HepG2 (cell line): Measurements from ENCODE around the gene AARS1. TPM values are rescaled to one million over a fixed set of nuclear protein-coding genes. Genes with fewer than 3 reads are reported as not detected.
A peak's percentile ranks its signal among the peaks of the same experiment; 100 is the strongest.

ENCODE experiments used
- CCDC6 ChIP-seq: sonication (generic); formaldehyde crosslinking; IDR thresholded peaks from 2 replicates; pipeline ENCODE4 v1.8.1; 2022; ENCODE audit warnings: mild to moderate bottlenecking, missing genetic modification reagents, moderate library complexity
- KDM1A ChIP-seq: IDR thresholded peaks from 2 replicates; pipeline ENCODE4 v1.6.1; 2016; ENCODE audit warnings: missing compliant biosample characterization
- MATR3 ChIP-seq: sonication (generic); formaldehyde crosslinking; IDR thresholded peaks from 2 replicates; pipeline ENCODE4 v1.4.0; 2020; ENCODE audit warnings: missing genetic modification reagents
- REL ChIP-seq: sonication (generic); formaldehyde crosslinking; conservative IDR thresholded peaks from 2 replicates; pipeline ENCODE4 v1.8.0; 2022; ENCODE audit warnings: mild to moderate bottlenecking, missing genetic modification reagents, moderate library complexity
- SAP130 ChIP-seq: IDR thresholded peaks from 2 replicates; pipeline ENCODE4 v1.6.1; 2016; ENCODE audit warnings: low read depth
- ZNF10 ChIP-seq: sonication (generic); formaldehyde crosslinking; IDR thresholded peaks from 2 replicates; pipeline ENCODE4 v1.4.0; 2020; ENCODE audit warnings: mild to moderate bottlenecking, low read depth, missing genetic modification reagents, borderline replicate concordance
- ZNF235 ChIP-seq: sonication (generic); formaldehyde crosslinking; IDR thresholded peaks from 2 replicates; pipeline ENCODE4 v1.8.1; 2023; ENCODE audit warnings: mild to moderate bottlenecking, missing genetic modification reagents, borderline replicate concordance
- ZNF274 ChIP-seq: sonication (generic); formaldehyde crosslinking; IDR thresholded peaks from 2 replicates; pipeline ENCODE4 v1.5.1; 2020; ENCODE audit warnings: mild to moderate bottlenecking, missing genetic modification reagents
- ZNF296 ChIP-seq: sonication (generic); formaldehyde crosslinking; conservative IDR thresholded peaks from 2 replicates; pipeline ENCODE4 v1.5.0; 2020; ENCODE audit warnings: mild to moderate bottlenecking, missing genetic modification reagents
- ZNF558 ChIP-seq: sonication (generic); formaldehyde crosslinking; IDR thresholded peaks from 2 replicates; pipeline ENCODE4 v1.9.0; 2022; ENCODE audit warnings: mild to moderate bottlenecking, missing genetic modification reagents, borderline replicate concordance
- ZNF605 ChIP-seq: sonication (generic); formaldehyde crosslinking; IDR thresholded peaks from 2 replicates; pipeline ENCODE4 v1.8.0; 2022; ENCODE audit warnings: mild to moderate bottlenecking, missing genetic modification reagents
- ZNF616 ChIP-seq: sonication (generic); formaldehyde crosslinking; IDR thresholded peaks from 2 replicates; pipeline ENCODE4 v1.5.0; 2020; ENCODE audit warnings: low read depth, mild to moderate bottlenecking, missing genetic modification reagents
- ZNF770 ChIP-seq: sonication (generic); formaldehyde crosslinking; IDR thresholded peaks from 2 replicates; pipeline ENCODE4 v1.5.0; 2020; ENCODE audit warnings: mild to moderate bottlenecking, missing genetic modification reagents
- ZNF780A ChIP-seq: sonication (generic); formaldehyde crosslinking; IDR thresholded peaks from 2 replicates; pipeline ENCODE4 v1.8.0; 2022; ENCODE audit warnings: mild to moderate bottlenecking, missing genetic modification reagents, moderate library complexity
- polyA plus RNA-seq, 8 experiments: library from polyadenylated mRNA; depleted of rRNA in 3 of 8; stranded (reverse) in 7 of 8; unstranded in 1 of 8; fragments of >200 nt; fragmentation: Illumina TruSeq in 4 of 8; extraction: Trizol in 4 of 8; gene quantifications; 2 replicates each; pipeline versions ENCODE4 v1.2.1 to v1.2.3, GENCODE V29; 2011 to 2016; ENCODE audit warnings: low read depth in 4 of 8, missing spikeins in 1 of 8, mixed read lengths in 1 of 8; ENCODE audit not compliant: insufficient read depth in 1 of 8
- total RNA-seq, 5 experiments: library from RNA; depleted of rRNA; stranded (reverse); fragments of >200 nt; fragmentation: Illumina TruSeq; extraction: Trizol; gene quantifications; 2 replicates each; pipeline ENCODE4 v1.2.3, GENCODE V29; 2016; ENCODE audit warnings: low read depth in 1 of 5
- TF ChIP-seq, protein P1 (sequence below), 2 experiments: fragments of 450-650 bp in 1 of 2; sonication (generic) in 1 of 2; formaldehyde crosslinking in 1 of 2; IDR thresholded peaks; 2 replicates each; pipeline versions ENCODE4 v1.6.1 to v1.8.0; 2016 to 2022; ENCODE audit warnings: antibody characterized with exemption in 1 of 2, mild to moderate bottlenecking in 1 of 2, missing genetic modification reagents in 1 of 2
- TF ChIP-seq, protein P2 (sequence below): sonication (generic); formaldehyde crosslinking; IDR thresholded peaks from 2 replicates; pipeline ENCODE4 v1.4.0; 2020; ENCODE audit warnings: missing genetic modification reagents; ENCODE audit errors: not compliant biosample characterization

AARS1 gene
- total and polyA plus RNA-seq, 2 of the 13 experiments (the other 11 are each of a cell fraction or from before 2014, with no cell fraction given), result 107 to 132 TPM

DNA sequence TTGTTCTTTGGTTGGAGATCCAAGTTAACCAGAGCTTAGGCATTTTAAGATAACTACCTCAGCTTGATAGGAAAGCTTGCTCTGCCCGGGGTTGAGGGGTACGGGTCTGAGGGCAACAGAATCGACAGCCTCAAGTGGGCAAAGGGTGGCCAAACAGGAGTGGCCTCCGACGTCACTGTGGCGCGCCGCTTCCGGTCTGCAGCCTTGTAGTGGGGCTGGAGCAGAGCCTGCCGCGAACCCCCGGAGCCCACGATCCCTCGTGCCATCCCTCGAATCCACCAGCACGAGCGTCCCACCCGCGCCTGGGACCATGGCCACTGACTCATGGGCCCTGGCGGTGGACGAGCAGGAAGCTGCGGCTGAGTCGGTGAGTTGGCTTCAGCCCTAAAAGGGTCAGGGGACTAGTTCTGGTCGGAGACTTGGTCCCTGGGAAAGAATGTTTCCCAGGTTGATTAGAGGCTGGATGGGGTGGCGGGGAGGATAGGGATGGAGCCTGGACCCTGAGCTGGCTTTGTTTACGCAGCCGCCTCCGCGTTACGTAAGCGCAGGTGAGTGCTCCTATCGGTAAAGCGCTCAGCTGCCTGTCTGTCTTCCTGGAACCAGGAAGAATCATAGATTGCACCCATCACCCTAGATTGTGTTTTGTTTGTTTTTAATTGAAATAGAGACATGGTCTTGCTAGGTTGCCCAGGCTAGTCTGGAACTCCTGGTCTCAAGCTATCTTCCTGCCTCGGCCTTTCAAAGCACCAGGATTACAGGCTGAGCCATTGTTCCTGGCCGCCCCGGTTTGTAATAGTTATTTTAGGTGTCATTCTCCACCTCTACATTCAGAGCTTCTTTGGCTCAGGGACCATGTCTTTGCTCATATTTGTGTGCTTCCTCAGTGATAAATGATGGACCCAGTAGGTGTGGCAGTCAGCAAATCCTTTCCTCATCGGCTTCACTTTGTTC is 10.0 kb upstream of the AARS1 start, which contains the start of gene DDX19B (continued):
- TF ChIP-seq, protein P1, sequence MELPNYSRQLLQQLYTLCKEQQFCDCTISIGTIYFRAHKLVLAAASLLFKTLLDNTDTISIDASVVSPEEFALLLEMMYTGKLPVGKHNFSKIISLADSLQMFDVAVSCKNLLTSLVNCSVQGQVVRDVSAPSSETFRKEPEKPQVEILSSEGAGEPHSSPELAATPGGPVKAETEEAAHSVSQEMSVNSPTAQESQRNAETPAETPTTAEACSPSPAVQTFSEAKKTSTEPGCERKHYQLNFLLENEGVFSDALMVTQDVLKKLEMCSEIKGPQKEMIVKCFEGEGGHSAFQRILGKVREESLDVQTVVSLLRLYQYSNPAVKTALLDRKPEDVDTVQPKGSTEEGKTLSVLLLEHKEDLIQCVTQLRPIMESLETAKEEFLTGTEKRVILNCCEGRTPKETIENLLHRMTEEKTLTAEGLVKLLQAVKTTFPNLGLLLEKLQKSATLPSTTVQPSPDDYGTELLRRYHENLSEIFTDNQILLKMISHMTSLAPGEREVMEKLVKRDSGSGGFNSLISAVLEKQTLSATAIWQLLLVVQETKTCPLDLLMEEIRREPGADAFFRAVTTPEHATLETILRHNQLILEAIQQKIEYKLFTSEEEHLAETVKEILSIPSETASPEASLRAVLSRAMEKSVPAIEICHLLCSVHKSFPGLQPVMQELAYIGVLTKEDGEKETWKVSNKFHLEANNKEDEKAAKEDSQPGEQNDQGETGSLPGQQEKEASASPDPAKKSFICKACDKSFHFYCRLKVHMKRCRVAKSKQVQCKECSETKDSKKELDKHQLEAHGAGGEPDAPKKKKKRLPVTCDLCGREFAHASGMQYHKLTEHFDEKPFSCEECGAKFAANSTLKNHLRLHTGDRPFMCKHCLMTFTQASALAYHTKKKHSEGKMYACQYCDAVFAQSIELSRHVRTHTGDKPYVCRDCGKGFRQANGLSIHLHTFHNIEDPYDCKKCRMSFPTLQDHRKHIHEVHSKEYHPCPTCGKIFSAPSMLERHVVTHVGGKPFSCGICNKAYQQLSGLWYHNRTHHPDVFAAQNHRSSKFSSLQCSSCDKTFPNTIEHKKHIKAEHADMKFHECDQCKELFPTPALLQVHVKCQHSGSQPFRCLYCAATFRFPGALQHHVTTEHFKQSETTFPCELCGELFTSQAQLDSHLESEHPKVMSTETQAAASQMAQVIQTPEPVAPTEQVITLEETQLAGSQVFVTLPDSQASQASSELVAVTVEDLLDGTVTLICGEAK (IDR thresholded peaks at IDR 0.05), result no peak
- TF ChIP-seq, protein P1 (CRISPR knock-in tag; IDR thresholded peaks at IDR 0.05), result peak; percentile 90
- TF ChIP-seq ZNF296 (CRISPR knock-in tag) (no peak), ZNF605 (CRISPR knock-in tag) (peak; percentile 99), MATR3 (no peak), REL (CRISPR knock-in tag) (peak; percentile 70; the same call in 1 of the 2 replicates), ZNF10 (CRISPR knock-in tag) (0 out of 2 replicates have a peak, but pooled peaks have one; percentile 31), SAP130 (CRISPR knock-in tag) (peak; percentile 91), ZNF616 (peak; percentile 76), ZNF274 (CRISPR knock-in tag) (peak; percentile 96), CCDC6 (CRISPR knock-in tag) (peak; percentile 94; the same call in 1 of the 2 replicates), ZNF558 (CRISPR knock-in tag) (peak; percentile 90; the same call in 1 of the 2 replicates), ZNF235 (CRISPR knock-in tag) (peak; percentile 88; the same call in 1 of the 2 replicates), KDM1A (CRISPR knock-in tag) (peak; percentile 75), ZNF780A (CRISPR knock-in tag) (peak; percentile 96; the same call in 1 of the 2 replicates), ZNF770 (CRISPR knock-in tag) (peak; percentile 84)
- TF ChIP-seq, protein P2, sequence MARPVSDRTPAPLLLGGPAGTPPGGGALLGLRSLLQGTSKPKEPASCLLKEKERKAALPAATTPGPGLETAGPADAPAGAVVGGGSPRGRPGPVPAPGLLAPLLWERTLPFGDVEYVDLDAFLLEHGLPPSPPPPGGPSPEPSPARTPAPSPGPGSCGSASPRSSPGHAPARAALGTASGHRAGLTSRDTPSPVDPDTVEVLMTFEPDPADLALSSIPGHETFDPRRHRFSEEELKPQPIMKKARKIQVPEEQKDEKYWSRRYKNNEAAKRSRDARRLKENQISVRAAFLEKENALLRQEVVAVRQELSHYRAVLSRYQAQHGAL (CRISPR knock-in tag), result no peak
